ENCODE measurements around the gene CLEC18B.

DNA sequence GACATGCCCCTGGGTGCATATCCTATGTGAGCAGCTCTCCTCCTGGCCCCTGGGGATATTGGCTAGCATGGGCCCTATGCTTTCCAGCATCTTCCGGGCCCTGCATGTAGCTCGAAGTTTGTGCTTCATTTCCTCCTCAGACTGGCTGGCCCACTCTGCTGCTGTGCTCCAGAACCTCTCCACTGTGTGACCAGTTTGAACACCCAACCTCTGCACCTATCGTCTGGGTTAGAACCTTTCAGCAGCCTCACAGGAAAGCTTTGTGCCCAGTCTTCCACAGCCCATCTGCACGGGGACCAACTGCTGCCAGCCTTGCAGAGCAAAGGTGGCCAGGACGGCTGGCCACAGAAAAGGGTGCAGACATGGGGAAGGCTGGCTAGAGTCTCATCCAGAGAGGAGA is 10.2 kb upstream of the CLEC18B start:
- TF ChIP-seq, protein P1, sequence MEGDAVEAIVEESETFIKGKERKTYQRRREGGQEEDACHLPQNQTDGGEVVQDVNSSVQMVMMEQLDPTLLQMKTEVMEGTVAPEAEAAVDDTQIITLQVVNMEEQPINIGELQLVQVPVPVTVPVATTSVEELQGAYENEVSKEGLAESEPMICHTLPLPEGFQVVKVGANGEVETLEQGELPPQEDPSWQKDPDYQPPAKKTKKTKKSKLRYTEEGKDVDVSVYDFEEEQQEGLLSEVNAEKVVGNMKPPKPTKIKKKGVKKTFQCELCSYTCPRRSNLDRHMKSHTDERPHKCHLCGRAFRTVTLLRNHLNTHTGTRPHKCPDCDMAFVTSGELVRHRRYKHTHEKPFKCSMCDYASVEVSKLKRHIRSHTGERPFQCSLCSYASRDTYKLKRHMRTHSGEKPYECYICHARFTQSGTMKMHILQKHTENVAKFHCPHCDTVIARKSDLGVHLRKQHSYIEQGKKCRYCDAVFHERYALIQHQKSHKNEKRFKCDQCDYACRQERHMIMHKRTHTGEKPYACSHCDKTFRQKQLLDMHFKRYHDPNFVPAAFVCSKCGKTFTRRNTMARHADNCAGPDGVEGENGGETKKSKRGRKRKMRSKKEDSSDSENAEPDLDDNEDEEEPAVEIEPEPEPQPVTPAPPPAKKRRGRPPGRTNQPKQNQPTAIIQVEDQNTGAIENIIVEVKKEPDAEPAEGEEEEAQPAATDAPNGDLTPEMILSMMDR (IDR thresholded peaks at IDR 0.05), result no peak
- TF ChIP-seq POLR2A (IDR thresholded peaks at IDR 0.05), result no peak
